Stomach (tissue), 4 donors: ENCODE results near the gene VCP.

Experiments used
- EP300 ChIP-seq: sonication (generic); formaldehyde crosslinking; IDR thresholded peaks from one replicate; pipeline ENCODE4 v1.6.1; 2017; ENCODE audit warnings: antibody characterized with exemption
- POLR2AphosphoS5 ChIP-seq, 3 donors: sonication (generic); formaldehyde crosslinking; IDR thresholded peaks; one replicate each; pipeline ENCODE4 v1.6.1; 2016; ENCODE audit warnings: antibody characterized with exemption in 3 of 3
- TF ChIP-seq, protein P1 (sequence below), 7 experiments: fragments of 450-650 bp in 4 of 7; fragments of 200-600 bp in 3 of 7; sonication (generic) in 3 of 7; IDR thresholded peaks; one replicate each; pipeline ENCODE4 v1.5.1; 2016 to 2019; ENCODE audit warnings: antibody characterized with exemption in 7 of 7, control low read depth in 2 of 7, mild to moderate bottlenecking in 1 of 7

DNA sequence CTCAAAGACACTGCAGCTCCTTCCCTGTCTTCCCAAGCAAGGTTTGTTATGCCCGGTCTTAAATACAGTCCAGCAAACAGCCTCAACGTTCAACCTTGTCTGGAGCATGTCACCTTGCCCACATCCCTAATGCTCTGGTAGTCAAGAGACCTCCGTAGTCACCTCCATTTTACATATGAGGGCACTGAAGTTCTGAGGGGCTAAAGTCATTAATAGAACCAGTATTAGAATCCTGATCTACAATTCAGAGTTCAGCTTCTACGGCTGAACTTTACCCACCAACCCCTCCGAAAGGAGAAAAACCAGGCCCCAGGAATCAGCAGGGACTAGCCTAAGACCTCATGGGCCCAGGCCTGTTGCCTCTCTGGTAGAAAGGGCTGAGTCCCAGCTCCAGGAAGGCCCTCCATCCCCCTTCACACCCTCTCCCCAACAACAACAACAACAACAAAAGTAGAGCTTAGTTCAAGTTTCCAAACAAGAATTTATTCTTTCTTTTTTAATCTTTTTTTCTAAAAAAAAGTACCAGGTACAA lies 31.3 kb upstream of the VCP start:
- TF ChIP-seq, protein P1, sequence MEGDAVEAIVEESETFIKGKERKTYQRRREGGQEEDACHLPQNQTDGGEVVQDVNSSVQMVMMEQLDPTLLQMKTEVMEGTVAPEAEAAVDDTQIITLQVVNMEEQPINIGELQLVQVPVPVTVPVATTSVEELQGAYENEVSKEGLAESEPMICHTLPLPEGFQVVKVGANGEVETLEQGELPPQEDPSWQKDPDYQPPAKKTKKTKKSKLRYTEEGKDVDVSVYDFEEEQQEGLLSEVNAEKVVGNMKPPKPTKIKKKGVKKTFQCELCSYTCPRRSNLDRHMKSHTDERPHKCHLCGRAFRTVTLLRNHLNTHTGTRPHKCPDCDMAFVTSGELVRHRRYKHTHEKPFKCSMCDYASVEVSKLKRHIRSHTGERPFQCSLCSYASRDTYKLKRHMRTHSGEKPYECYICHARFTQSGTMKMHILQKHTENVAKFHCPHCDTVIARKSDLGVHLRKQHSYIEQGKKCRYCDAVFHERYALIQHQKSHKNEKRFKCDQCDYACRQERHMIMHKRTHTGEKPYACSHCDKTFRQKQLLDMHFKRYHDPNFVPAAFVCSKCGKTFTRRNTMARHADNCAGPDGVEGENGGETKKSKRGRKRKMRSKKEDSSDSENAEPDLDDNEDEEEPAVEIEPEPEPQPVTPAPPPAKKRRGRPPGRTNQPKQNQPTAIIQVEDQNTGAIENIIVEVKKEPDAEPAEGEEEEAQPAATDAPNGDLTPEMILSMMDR (IDR thresholded peaks at IDR 0.05): no peak
- TF ChIP-seq POLR2AphosphoS5 (IDR thresholded peaks at IDR 0.05): no peak
- TF ChIP-seq EP300: no peak
